Cardiac septum (tissue), 1 donor: ENCODE results near the gene CES1. TPM values are rescaled to one million over a fixed set of nuclear protein-coding genes. Genes with fewer than 3 reads are reported as not detected.
"Not testable (repeated sequence)": the region's sequence is repeated elsewhere in the genome, so short reads cannot be mapped to it uniquely, and the experiment has no call there.

Source experiments
- DNase-seq: peaks from one replicate; pipeline ENCODE4 v3.0.0-alpha.2; 2020; ENCODE audit warnings: low spot score
- intact Hi-C: fragments of 100-400 bp; cut with DNase I; formaldehyde crosslinking; loops from one replicate; pipeline ENCODE4 v1.14.0; 2022
- total RNA-seq: library from RNA; stranded (reverse); fragmentation: NEBNext Ultra II Directional; extraction: Animal tissue kit (Norgen Biotek cat#: 25700); gene quantifications from one replicate; pipeline ENCODE4 v1.2.1, GENCODE V29; 2021
- donor health status: DM: no; HTN: no; CAD: no.

CES1 gene
- total RNA-seq, 1 donor from 2014 or later: 9.9 TPM

GRCh38 chr16:55808286-55808685 lies 24.6 kb downstream of the CES1 start:
- intact Hi-C loops, DNase-seq: not testable (repeated sequence)

- intact Hi-C loops, DNase-seq: not testable (repeated sequence)
Observed at GRCh38 chr16:55805104-55805503, 27.8 kb downstream of the CES1 start.

- DNase-seq, intact Hi-C loops: not testable (repeated sequence)
Observed at GRCh38 chr16:55803681-55804080, 29.2 kb downstream of the CES1 start.

- intact Hi-C loops, DNase-seq: not testable (repeated sequence)
Observed at GRCh38 chr16:55792934-55793374, 39.9 kb downstream of the CES1 start.

GRCh38 chr16:55791512-55791911 lies 41.4 kb downstream of the CES1 start:
- intact Hi-C loops, DNase-seq: not testable (repeated sequence)

GRCh38 chr16:55790240-55790639 lies 42.7 kb downstream of the CES1 start:
- intact Hi-C loops: not testable (repeated sequence)

GRCh38 chr16:55782793-55783091 lies 50.2 kb downstream of the CES1 start:
- intact Hi-C loops, DNase-seq: not testable (repeated sequence)

More at GRCh38 chr16:55790240-55790639, 42.7 kb downstream of the CES1 start:
- DNase-seq: not testable (repeated sequence)

- DNase-seq, intact Hi-C loops: not testable (repeated sequence)
Observed at GRCh38 chr16:55782091-55782792, 50.7 kb downstream of the CES1 start.

GRCh38 chr16:55781456-55781855 lies 51.4 kb downstream of the CES1 start:
- DNase-seq, intact Hi-C loops: not testable (repeated sequence)

GRCh38 chr16:55780095-55780407 lies 52.8 kb downstream of the CES1 start:
- intact Hi-C loops: not testable (repeated sequence)

GRCh38 chr16:55779402-55780094 lies 53.3 kb downstream of the CES1 start:
- no peak for DNase-seq
- intact Hi-C loops: no loop called here

More at GRCh38 chr16:55780095-55780407, 52.8 kb downstream of the CES1 start:
- DNase-seq: not testable (repeated sequence)

- intact Hi-C loops: no loop called here
- no peak for DNase-seq
Observed at GRCh38 chr16:55778757-55779156, 54.1 kb downstream of the CES1 start.

- intact Hi-C loops: no loop called here
- no peak for DNase-seq
Observed at GRCh38 chr16:55775857-55776256, 57.0 kb downstream of the CES1 start.

GRCh38 chr16:55773859-55774549 lies 58.9 kb downstream of the CES1 start:
- DNase-seq: no peak
- intact Hi-C loops: no loop called here

GRCh38 chr16:55765161-55765560 lies 67.7 kb downstream of the CES1 start:
- no peak for DNase-seq
- intact Hi-C loops: no loop called here

GRCh38 chr16:55760310-55761001 lies 72.4 kb downstream of the CES1 start:
- intact Hi-C loops: no loop called here
- no peak for DNase-seq

- DNase-seq, intact Hi-C loops: not testable (repeated sequence)
Observed at GRCh38 chr16:55759965-55760309, 73.0 kb downstream of the CES1 start.

- DNase-seq: not testable (repeated sequence)
Observed at GRCh38 chr16:55757595-55758527, 75.0 kb downstream of the CES1 start.

GRCh38 chr16:55756963-55757362 lies 75.9 kb downstream of the CES1 start:
- DNase-seq: no peak
- intact Hi-C loops: no loop called here

More at GRCh38 chr16:55757595-55758527, 75.0 kb downstream of the CES1 start:
- intact Hi-C loops: not testable (repeated sequence)
